HG02840 (cell line): ENCODE measurements around the gene HP1BP3.
"Not testable (repeated sequence)": the region's sequence is repeated elsewhere in the genome, so short reads cannot be mapped to it uniquely, and the experiment has no call there.

Experiments used
- ATAC-seq: cut with Tn5 transposase; IDR thresholded peaks from one replicate; pipeline ENCODE4 v1.9.1; 2021; ENCODE audit warnings: mild to moderate bottlenecking, moderate library complexity, moderate number of reproducible peaks; ENCODE audit not compliant: unreplicated experiment, low FRiP score

Gene HP1BP3

GRCh38 chr1:20728371-20729154, 58.5 kb downstream of the HP1BP3 start:
- ATAC-seq, result no peak

- ATAC-seq, result no peak
These were observed 59.3 kb downstream of the HP1BP3 start for GRCh38 chr1:20727746-20728316.

- ATAC-seq, result no peak
These were observed 60.0 kb downstream of the HP1BP3 start for GRCh38 chr1:20726932-20727745.

- ATAC-seq, result no peak
These were observed 60.8 kb downstream of the HP1BP3 start for GRCh38 chr1:20726118-20726911.

GRCh38 chr1:20725189-20726117, 61.7 kb downstream of the HP1BP3 start:
- no peak for ATAC-seq

GRCh38 chr1:20724364-20725188, 62.5 kb downstream of the HP1BP3 start:
- ATAC-seq, result no peak

GRCh38 chr1:20723537-20724363, 63.4 kb downstream of the HP1BP3 start:
- ATAC-seq, result no peak

GRCh38 chr1:20723159-20723536, 64.0 kb downstream of the HP1BP3 start:
- ATAC-seq, result no peak

- no peak for ATAC-seq
These were observed 65.7 kb downstream of the HP1BP3 start for GRCh38 chr1:20721117-20722061.

GRCh38 chr1:20720631-20721091, 66.4 kb downstream of the HP1BP3 start:
- no peak for ATAC-seq

- ATAC-seq, result no peak
These were observed 67.1 kb downstream of the HP1BP3 start for GRCh38 chr1:20719871-20720620.

- ATAC-seq, result no peak
These were observed 67.8 kb downstream of the HP1BP3 start for GRCh38 chr1:20719261-20719660.

GRCh38 chr1:20718343-20718882, 68.7 kb downstream of the HP1BP3 start:
- ATAC-seq, result not testable (repeated sequence)

GRCh38 chr1:20717452-20718342, 69.4 kb downstream of the HP1BP3 start, which contains the start of gene KIF17:
TSS of gene KIF17 (minus strand) at chr1:20718007. CDS start at chr1:20717706, 301 bp downstream.
- ATAC-seq, result no peak

GRCh38 chr1:20716232-20716631, 70.9 kb downstream of the HP1BP3 start:
- no peak for ATAC-seq
